ENCODE measurements around the gene ATG2B.

ATG2B gene

GRCh38 chr14:96364962-96365361 is 1.8 kb upstream of the ATG2B start:
- Histone ChIP-seq H3K27ac (ENCODE audit: low read length) (no peak overlapping the region), H3K9ac (ENCODE audit: low read depth, low read length) (peak overlapping the region; percentile 88; the same call in 1 of the 2 replicates), H2AFZ (ENCODE audit: low read depth, low read length) (no peak overlapping the region), H3K9me3 (ENCODE audit: insufficient read depth, low read length, severe bottlenecking) (no peaks in the 10 kb centered on the region), H3K79me2 (ENCODE audit: insufficient read depth, low read length) (peaks cover 88% of the 10 kb centered on the region), H3K27me3 (ENCODE audit: insufficient read depth, low read length, poor library complexity) (no peaks in the 10 kb centered on the region), H4K20me1 (ENCODE audit: insufficient read depth, low read length) (peaks cover 18% of the 10 kb centered on the region), H3K36me3 (ENCODE audit: insufficient read depth, low read length) (no peaks in the 10 kb centered on the region), H3K4me3 (ENCODE audit: low read depth in 1 of 2, low read length in 2 of 2) (peak overlapping the region in 1 of 2 experiments; percentile 92; a peak in 2 of 4 replicates), H3K4me1 (ENCODE audit: insufficient read depth, low read length) (peaks cover 36% of the 10 kb centered on the region), H3K4me2 (ENCODE audit: insufficient read depth, low read length) (peak overlapping the region; percentile 88)
- DNase-seq (no peak), ATAC-seq (ENCODE audit: insufficient read depth, low read depth) (no peak)
- no peak for TF ChIP-seq EZH2 (IDR thresholded peaks at IDR 0.05; ENCODE audit: borderline replicate concordance, low read depth, low read length, severe bottlenecking)
- TF ChIP-seq, protein P1, sequence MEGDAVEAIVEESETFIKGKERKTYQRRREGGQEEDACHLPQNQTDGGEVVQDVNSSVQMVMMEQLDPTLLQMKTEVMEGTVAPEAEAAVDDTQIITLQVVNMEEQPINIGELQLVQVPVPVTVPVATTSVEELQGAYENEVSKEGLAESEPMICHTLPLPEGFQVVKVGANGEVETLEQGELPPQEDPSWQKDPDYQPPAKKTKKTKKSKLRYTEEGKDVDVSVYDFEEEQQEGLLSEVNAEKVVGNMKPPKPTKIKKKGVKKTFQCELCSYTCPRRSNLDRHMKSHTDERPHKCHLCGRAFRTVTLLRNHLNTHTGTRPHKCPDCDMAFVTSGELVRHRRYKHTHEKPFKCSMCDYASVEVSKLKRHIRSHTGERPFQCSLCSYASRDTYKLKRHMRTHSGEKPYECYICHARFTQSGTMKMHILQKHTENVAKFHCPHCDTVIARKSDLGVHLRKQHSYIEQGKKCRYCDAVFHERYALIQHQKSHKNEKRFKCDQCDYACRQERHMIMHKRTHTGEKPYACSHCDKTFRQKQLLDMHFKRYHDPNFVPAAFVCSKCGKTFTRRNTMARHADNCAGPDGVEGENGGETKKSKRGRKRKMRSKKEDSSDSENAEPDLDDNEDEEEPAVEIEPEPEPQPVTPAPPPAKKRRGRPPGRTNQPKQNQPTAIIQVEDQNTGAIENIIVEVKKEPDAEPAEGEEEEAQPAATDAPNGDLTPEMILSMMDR (IDR thresholded peaks at IDR 0.05; ENCODE audit: borderline replicate concordance, extremely low read depth, low read length, poor library complexity, severe bottlenecking): no peak

DNA sequence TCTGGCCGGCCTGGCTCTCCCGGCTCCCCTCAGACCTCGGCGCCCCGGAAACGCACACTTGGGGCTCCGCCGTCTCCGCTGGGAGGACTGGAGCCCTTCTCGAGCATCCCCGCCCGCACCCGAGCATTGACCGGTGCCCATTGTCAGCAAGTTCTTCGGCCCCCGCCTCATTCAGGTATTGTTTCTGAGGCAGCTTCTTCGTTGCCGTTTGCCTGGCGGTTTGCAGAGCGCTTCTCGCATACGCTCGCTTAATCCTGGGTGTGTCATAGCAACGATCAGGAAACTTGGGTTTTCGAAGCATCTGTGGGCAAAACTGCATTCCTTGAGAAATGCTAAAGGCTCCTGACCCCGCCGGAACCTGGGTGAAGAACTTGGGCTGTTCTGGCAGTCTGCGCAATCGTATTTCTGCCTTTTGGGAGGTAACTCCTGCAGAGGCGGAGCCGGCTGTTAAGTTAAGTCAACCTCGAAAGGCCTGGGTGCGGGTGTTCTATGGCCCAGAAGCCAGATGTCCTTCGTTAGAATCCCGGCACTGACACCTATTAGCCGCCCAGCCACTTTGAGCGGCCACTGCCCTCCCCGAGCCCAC is 703 bp upstream of the ATG2B start:
- peak overlapping the region; percentile 88 for H3K9ac ChIP-seq (ENCODE audit: low read depth, low read length)
- peak overlapping the region; percentile 47 for H3K27ac ChIP-seq (ENCODE audit: low read length)
- H3K36me3 ChIP-seq (ENCODE audit: insufficient read depth, low read length): no peaks in the 10 kb centered on the region
- H2AFZ ChIP-seq (ENCODE audit: low read depth, low read length): peak overlapping the region; percentile 83
- peak overlapping the region; percentile 84 to 92 for H3K4me3 ChIP-seq (ENCODE audit: low read depth in 1 of 2, low read length in 2 of 2)
- peaks cover 37% of the 10 kb centered on the region for H3K4me1 ChIP-seq (ENCODE audit: insufficient read depth, low read length)
- H3K27me3 ChIP-seq (ENCODE audit: insufficient read depth, low read length, poor library complexity): no peaks in the 10 kb centered on the region
- H3K4me2 ChIP-seq (ENCODE audit: insufficient read depth, low read length): peak overlapping the region; percentile 88
- peaks cover 15% of the 10 kb centered on the region; the same call in 1 of the 2 replicates for H4K20me1 ChIP-seq (ENCODE audit: insufficient read depth, low read length)
- no peak for TF ChIP-seq EZH2 (IDR thresholded peaks at IDR 0.05; ENCODE audit: borderline replicate concordance, low read depth, low read length, severe bottlenecking)
- TF ChIP-seq, protein P1 (IDR thresholded peaks at IDR 0.05; ENCODE audit: borderline replicate concordance, extremely low read depth, low read length, poor library complexity, severe bottlenecking): no peak
- H3K79me2 ChIP-seq (ENCODE audit: insufficient read depth, low read length): peaks cover 88% of the 10 kb centered on the region
- ATAC-seq (ENCODE audit: insufficient read depth, low read depth) (peak; percentile 23; the same call in 2 of the 3 replicates), DNase-seq (peak; percentile 46)
- no peaks in the 10 kb centered on the region for H3K9me3 ChIP-seq (ENCODE audit: insufficient read depth, low read length, severe bottlenecking)

DNA sequence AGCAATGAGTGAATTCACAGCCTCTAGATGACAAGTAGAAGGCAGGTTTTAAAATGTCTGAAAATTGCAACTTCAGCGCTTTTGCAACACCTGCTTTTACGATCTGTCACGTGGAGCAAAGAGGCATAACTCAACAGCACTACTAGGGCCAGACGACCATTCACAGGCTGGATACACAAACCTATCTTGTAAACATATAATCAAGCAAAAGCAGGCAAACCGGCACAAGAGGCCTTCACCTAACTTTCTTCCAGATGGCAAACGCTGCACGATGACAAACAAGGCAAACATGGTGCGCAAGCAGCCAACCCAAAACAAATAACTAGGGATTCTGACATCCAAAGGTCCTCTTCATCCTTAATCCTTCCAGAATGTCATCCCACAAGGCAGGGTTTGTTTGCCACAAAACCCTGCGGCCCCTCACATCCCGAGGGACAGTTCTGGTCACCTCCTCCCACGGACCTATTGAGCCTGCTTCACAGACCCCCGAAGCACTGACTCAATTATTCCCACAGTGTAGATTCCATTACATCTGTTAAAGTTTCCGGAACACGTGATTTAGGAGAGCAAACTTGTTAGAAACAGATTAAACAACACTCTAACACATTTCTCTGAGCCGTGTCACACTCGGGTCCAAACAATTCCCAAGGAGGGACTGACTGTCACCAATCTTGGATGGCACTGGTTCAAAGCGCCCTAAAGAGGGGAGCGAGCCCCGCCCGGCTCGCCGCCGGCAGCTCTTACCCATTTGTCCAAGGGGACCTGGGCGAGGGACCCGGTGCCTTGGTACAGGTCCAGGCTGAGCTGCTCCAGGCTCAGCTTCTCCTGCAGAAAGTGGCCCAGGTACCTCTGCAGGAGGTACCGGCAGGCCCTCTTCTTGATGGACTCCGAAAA is 823 bp downstream of the ATG2B start:
- H3K79me2 ChIP-seq (ENCODE audit: insufficient read depth, low read length): peaks cover 88% of the 10 kb centered on the region
- peak; percentile 49 for DNase-seq
- H3K4me1 ChIP-seq (ENCODE audit: insufficient read depth, low read length): peaks cover 37% of the 10 kb centered on the region
- H4K20me1 ChIP-seq (ENCODE audit: insufficient read depth, low read length): peaks cover 15% of the 10 kb centered on the region; the same call in 1 of the 2 replicates
- H3K27ac ChIP-seq (ENCODE audit: low read length): peak overlapping the region; percentile 72
- TF ChIP-seq, protein P1 (IDR thresholded peaks at IDR 0.05; ENCODE audit: borderline replicate concordance, extremely low read depth, low read length, poor library complexity, severe bottlenecking): no peak
- TF ChIP-seq EZH2 (IDR thresholded peaks at IDR 0.05; ENCODE audit: borderline replicate concordance, low read depth, low read length, severe bottlenecking): no peak
- no peaks in the 10 kb centered on the region for H3K9me3 ChIP-seq (ENCODE audit: insufficient read depth, low read length, severe bottlenecking)
- H3K9ac ChIP-seq (ENCODE audit: low read depth, low read length): peak overlapping the region; percentile 88
- H3K4me3 ChIP-seq (ENCODE audit: low read depth in 1 of 2, low read length in 2 of 2): peak overlapping the region; percentile 89 to 92
- peak overlapping the region; percentile 86 for H3K4me2 ChIP-seq (ENCODE audit: insufficient read depth, low read length)
- no peaks in the 10 kb centered on the region for H3K27me3 ChIP-seq (ENCODE audit: insufficient read depth, low read length, poor library complexity)
- H2AFZ ChIP-seq (ENCODE audit: low read depth, low read length): peak overlapping the region; percentile 93
- H3K36me3 ChIP-seq (ENCODE audit: insufficient read depth, low read length): no peaks in the 10 kb centered on the region
- peak; percentile 42 for ATAC-seq (ENCODE audit: insufficient read depth, low read depth)

All from DND-41 (cell line).